T-helper 9 cell (primary cell): ENCODE results near the gene TLR9.
"Not testable (repeated sequence)": the region's sequence is repeated elsewhere in the genome, so short reads cannot be mapped to it uniquely, and the experiment has no call there.

ENCODE experiments used
- DNase-seq: peaks from one replicate; pipeline ENCODE4 v3.0.0-alpha.2; 2020

Gene TLR9

DNA sequence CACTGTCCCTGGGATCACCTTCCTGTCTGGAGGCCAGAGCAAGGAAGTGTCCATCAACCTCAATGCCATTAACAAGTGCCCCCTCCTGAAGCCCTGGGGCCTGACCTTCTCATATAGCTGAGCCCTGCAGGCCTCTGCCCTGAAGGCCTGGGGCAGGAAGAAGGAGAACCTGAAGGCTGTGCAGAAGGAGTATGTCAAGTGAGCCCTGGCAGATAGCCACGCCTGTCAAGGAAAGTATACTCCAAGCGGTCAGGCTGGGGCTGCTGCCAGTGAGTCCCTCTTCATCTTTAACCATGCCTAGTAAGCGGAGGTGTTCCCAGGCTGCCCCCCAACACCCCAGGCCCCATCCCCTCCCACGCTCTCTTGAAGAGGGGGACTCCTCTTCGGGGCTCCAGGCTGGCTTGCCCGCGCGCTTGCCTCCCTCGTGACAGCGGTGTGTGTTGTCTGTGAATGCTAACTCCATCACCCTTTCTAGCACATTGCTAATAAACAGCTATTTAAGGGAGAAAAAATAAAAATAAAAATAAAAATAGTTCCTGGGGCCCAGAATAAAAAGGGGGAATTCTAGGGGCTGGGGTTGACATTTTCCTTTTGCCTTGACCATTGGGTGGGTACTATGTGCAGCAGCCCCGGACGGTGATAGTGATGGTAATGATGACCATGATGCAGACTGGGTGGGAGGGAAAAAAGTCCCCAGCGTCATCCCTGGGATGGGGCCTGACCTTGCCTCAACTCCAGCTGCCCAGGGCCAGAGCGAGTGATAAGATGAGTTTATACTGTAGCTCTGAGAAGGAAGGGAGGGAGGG lies 30.8 kb downstream of the TLR9 start:
- no peak for DNase-seq

DNA sequence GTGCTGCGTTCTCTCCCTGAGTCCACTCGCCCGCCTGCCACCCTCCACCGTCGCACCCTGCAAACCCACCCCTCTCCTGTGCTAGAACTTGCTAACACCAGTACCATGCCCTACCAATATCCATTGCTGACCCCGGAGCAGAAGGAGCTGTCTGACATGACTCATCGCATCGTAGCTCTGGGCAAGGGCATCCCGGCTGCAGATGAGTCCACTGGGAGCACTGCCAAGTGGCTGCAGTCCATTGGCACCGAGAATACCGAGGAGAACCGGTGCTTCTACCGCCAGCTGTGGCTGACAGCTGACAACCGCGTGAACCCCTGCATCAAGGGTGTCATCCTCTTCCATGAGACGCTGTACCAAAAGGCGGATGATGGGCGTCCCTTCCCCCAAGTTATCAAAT lies 32.4 kb downstream of the TLR9 start:
- DNase-seq: no peak

DNA sequence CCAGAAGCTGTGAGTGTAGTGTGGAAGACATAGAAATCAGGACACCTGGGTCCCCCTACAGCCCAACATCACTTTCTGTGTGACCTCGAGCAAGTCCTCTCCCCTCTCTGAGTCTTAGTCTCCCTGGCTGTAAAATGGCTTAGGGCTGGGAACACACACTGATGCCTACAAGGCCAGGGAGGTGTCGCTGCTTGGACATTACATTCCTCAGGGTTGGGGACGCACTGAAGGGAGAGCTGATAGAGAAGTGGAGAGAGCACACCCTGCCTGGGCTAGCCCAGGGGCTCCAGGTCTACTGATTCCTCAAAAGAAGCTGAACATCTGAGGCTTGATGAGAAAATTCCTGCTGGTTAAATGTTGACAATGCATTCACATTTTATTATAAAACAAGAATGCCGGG lies 33.8 kb downstream of the TLR9 start:
- DNase-seq: no peak

DNA sequence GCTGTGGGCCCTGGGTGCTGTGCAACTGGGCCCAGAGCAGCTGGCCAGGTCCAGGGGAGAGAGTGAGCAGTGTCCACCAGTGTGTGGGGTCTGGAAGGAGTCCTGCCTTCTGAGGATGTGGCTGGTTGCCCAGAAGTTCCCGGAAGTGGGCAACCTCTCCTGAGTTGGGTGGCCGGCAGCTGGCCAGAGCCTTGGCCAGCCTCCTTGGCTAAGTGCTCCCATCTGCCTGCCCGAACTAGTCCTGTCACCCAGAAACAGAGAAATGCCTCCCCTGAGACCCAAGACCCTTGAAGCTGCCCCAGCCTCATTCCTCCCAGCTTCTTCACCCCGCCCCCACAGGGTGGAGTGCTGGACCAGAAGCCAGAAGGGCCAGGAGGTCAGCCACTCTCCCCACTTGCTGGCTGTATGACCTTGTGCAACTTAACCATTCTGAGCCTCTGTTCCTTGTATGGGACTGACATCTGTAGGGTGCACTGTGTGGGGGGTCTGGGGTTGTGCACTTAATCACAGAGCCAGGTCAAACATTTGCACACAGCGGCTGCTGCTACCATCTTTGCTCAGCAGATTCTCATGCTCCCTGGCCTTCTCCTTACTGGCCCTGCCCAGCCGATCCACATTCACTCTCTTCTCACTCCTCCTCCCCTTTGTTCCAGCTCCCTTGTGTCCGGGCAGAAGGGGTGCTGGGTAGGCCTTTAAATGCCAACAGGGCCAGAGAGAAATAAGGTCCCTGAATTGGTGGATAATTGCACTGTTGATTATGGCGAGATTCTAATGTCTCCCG lies 35.0 kb downstream of the TLR9 start:
- no peak for DNase-seq

DNA sequence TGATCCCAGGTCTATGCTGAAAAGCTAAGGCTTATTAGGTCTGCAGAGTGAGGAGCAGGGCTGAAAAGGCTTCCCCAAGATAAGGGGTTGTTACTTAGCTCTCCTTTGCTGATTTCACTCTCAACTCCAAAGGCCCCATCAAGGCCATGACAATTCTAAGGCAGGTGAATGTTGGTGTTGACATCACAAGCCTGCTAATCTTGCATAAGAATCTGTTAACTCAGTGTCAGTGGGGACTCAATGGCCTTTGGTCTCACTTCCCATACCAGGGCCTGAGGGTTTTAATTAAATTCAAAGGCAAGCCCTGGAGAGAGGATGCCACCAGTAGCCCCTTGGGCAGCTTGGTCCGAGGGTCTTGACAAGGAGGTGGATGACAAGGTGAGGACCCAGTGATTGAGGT lies 36.9 kb downstream of the TLR9 start:
- DNase-seq: no peak

- no peak for DNase-seq
Observed at GRCh38 chr3:52186729-52187128, 38.7 kb downstream of the TLR9 start.

GRCh38 chr3:52185837-52186236 lies 39.6 kb downstream of the TLR9 start:
- DNase-seq: no peak

GRCh38 chr3:52185311-52185710 lies 40.1 kb downstream of the TLR9 start:
- DNase-seq: no peak

- no peak for DNase-seq
Observed at GRCh38 chr3:52184690-52185089, 40.8 kb downstream of the TLR9 start.

- no peak for DNase-seq
Observed at GRCh38 chr3:52183786-52184445, 41.5 kb downstream of the TLR9 start.

DNA sequence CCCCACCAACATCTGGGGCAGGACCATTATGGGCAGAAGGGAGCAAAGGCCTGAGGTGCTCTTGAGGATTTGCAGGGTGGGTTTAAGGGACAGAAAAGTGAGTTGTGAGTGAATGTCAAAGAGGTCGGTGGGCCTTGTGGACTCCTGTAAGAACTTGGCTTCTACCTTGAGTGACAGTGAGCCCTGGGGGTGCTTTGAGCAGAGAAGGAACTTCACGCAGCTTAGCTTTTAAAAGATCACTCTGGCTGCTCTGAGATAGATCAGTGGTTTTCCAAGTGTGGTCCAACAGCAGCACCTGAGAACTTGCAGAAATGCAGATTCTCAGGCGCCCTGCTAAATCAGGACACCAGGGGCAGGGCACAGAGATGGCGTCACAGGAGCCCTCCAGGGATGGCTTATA lies 42.8 kb downstream of the TLR9 start:
- no peak for DNase-seq

- DNase-seq: no peak
Observed at GRCh38 chr3:52182196-52182595, 43.2 kb downstream of the TLR9 start.

- no peak for DNase-seq
Observed at GRCh38 chr3:52181543-52181942, 43.9 kb downstream of the TLR9 start.

GRCh38 chr3:52178537-52178936 lies 46.9 kb downstream of the TLR9 start:
- DNase-seq: no peak

DNA sequence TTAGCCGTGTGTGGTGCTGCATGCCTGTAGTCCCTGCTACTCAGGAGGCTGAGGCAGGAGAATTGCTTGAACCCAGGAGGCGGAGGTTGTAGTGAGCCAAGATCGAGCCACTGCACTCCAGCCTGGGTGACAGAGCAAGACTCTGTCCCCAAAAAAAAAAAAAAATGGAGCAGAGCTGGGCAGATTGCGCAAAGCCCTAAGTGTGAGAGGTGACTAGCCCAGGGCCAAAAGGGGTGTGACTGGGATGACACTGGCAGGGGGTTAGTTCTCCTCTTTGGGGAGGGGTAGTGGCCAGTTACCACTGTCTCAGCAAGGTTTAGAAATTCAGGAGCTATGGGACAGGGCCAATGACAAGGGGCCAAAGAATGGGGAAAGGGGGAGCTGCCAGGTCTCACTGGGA lies 47.3 kb downstream of the TLR9 start:
- DNase-seq: not testable (repeated sequence)

DNA sequence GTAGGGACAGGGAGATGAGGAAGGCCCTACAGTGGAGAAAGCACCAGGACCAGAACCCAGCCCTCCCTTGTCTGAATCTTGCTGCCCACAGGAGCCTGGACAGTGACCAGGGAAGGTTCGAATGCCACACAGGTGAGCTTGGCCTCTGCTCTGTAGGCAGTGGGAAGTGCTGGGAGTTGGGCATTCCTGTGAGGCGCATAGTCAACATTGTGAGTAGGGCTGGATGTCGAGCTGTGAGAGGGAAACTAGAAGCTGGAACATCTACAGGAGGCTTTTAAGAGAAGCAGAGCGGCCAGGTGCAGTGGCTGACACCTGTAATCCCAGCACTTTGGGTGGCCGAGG lies 47.8 kb downstream of the TLR9 start:
- no peak for DNase-seq

DNA sequence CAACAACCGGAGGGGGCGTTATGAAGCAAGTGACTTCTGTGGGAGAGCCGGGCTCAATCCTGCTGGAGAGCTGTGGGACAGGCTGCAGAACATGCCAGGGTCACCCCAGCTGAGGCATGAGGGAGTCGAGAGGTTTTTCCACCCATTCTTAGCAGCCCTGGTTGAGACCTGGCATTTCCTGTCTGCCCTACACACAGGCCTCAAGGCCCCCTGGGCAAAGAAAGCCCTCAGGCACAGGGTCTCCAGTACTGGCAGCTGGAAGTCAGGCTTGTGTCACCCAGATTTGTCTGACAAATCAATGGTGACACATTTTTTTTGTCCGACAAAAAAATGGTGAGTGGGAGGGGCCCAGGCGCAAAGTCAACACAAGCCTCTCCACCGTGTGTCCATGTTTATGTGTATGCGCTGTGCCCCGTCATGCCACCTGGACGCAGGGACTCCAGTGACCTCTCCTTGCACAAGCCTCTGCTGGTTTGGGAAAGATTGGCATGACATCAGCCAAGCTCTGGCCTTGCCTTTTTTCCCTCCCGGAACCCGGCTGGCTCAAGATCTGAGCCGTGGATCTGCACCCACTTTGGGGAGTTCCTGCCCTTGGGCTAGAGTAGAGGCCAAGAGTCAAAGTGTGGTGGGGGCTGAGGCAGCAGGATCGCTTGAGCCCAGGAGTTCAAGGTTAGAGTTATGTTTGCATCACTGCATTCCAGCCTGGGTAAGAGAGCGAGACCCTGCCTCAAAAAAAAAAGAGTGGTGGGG lies 48.3 kb downstream of the TLR9 start:
- no peak for DNase-seq

DNA sequence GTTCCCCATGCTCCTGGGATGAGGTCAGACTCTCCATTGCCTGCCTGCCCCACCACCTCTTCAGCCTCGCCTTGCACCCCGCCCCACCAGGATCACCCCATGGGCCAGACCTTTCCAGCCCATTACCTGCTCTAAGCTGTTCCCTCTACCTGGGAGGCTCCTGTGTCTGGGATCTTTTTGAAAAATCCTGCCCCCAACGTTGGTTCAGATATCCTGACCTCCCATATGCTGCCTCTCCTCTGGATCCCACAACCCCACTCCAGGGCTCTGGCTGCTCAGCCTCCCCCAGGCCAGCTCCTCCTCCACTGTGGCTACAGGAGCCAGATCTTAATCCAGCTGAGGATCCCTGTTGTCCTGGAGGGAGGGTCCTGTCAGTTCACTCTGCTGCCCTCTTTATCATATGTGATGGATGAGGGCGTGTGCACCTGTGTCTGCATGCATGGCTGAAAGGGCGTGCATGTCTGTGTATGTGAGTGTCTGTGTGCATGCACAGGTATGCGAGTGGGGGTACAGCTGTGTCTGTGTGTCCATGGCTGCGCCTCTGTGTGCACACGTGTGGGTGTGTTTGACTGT lies 49.2 kb downstream of the TLR9 start:
- DNase-seq: no peak

DNA sequence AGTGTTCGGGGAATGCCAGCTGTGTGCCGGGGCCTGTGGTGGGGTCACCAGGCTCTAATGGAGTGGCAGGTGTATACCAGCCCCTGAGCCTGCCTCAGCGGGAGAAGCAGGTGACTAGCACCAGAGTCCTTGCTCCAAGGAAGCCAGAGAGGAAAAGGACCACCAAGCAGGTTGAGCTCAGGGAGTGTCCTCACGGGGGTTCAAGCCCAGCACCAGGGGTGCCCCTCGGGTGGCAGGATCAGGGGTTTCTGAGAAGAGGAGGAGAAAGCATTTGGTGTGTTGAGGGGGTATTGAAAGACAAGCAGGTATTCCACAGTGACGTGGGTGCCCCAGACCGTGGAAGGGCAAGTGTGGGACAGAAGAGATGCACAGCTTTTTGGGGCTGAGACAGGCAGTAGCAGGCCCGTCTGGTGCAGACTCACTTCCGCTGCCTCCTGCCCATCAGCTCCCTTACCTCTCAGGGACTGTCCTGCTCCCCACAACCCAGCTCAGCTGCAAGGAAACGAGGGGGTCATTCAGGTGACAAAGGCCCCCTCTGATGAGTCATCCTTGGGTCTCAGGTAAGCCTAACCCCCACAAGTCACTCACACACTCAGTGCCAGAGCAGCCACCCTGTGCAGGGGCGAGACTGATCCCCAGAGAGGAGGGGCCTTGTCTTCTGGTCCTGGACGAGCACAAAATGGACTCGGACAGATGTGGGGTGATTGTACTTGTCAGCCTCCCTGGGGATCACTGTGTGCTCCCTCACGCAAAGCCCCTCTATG lies 49.8 kb downstream of the TLR9 start:
- no peak for DNase-seq

- no peak for DNase-seq
Observed at GRCh38 chr3:52174896-52175295, 50.5 kb downstream of the TLR9 start.

DNA sequence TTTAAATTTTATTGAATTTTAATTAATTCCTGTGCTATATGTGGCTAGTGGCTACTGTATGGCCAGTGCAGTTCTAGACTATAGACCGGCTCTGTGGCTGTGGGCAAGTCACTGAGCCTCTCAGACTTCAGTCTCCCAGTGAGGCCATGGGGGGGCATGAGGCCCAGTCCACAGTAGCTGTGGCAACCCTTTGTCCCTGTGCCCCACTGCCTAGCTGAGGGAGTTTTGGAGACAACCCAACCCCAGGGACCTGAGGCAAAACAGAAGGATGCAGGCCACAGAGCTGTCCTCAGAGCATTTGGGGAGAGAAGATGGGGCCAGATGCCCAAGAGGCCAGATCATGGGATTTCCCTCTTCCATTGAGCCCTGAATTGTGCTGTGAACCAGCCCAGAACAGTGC lies 52.3 kb downstream of the TLR9 start:
- DNase-seq: no peak

- DNase-seq: no peak
Observed at GRCh38 chr3:52172262-52172757, 53.1 kb downstream of the TLR9 start.
